GM21515 (cell line): ENCODE results near the gene BAZ2B.

Experiments
- ATAC-seq: cut with Tn5 transposase; IDR thresholded peaks from one replicate; pipeline ENCODE4 v1.9.1; 2021; ENCODE audit not compliant: unreplicated experiment

BAZ2B gene

DNA sequence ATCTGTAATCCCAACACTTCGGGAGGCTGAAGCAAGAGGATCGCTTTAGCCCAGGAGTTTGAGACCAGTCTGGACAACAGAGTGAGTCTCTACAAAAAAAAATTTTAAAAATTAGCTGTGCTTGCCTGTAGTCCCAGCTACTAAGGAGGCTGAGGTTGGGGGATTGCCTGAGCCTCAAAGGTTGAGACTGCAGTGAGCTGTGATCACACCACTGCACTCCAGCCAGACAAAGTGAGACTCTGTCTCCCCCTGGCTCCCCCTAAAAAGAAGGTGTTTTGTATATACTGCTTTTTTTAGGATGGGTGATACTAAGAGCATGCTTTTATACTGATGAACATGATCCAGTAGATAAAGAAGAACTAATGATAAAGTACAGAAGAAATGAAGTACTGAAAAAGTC, 145.0 kb downstream of the BAZ2B start:
- ATAC-seq = no peak

DNA sequence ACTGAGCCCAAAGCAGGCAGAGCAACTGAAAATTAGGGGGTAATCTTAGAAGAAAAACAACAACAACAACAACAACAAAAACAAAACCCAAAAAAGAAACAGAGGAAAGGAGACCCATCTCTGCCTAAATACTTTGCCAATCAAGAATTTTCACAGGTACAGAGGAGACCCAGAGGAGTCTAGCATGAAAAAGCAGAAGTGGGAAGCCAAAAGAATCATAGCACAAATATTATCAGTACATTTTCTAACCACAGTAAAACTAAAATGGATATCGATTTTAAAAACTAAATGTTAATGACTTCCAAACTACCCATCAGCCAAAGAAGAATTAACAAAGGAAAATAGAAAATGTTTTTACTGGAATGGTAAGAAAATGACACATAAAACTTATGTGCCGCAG, 148.1 kb downstream of the BAZ2B start:
- ATAC-seq = no peak

DNA sequence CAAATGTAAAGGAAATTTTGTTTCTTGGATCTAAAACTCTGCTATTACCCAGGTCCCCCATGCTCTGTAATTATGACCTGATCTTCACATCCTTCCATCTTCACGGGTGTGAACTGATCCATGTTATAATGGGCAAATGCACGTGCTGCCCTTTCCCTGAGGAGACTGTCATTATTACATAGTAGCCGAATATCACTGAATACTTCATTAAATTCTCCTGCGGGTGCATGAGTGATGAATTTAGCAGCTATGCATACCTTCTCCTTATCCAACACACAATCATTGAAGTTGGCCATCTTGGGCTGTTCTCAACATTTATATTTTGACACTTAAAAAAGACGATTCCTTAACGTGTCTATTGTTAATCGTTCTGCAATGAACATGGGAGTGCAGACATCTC, 153.4 kb downstream of the BAZ2B start:
- ATAC-seq = no peak

DNA sequence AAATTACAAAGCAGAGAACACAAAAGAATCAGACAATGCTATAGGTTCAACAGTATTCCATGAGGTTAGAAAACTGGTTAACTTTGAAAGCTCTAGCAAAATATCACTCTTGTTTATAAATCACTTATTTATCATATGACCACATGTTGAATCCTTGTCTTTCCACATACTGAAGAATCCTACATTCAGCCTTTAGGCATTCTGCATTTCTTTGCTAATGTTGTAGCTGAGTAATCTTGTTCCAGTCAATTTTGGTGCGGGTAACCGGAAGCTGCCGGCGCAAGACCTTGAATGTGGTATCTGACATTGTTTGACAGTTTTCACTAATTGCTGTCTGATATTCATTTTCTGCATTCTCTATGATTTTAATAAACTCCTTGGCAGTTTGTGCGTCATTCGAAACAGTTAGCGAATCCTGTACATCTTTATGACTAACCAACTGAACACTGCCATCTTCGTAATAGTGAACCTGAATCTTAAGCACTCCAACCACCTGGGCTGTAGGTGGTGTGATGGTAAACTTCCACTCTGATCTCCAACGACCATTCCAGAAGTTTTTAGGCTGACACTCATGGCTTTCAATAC, 154.1 kb downstream of the BAZ2B start:
- ATAC-seq = no peak

DNA sequence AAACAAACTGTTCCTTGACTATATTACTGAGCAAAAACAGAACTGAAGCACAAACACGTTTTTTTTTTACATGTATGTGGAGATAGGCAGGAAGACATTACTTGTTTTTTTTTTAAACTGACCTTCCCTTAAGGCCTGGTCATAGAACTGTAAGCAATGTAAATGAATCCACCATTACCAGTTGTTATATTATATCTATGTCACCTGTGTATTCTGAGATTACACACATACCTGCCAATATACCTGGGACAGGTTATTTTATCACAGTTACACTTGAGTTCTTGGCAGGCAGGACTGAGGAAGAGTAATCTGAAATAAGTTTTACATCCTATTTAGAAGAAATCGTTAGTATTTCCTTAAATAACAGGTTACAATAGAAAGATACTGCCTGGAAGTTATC, 155.3 kb downstream of the BAZ2B start:
- no peak for ATAC-seq

DNA sequence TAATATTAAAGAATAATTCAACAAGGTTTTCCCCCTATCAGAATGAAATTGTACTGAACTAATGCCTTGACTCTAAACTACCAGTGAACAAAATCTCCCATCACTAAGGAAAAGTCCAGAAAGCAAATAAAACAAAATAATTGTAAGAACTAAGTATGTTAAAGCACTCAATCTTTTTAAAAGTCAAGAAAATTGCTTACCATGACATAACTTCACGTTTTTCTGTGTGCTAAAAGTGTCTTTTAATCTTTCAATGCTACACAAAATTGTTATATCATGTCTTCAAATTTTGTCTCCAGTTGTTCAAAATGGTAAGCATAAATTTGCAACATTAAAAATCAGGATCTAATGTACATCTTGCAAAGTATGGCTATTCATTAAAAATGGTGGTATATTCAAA, 156.1 kb downstream of the BAZ2B start:
- ATAC-seq = no peak

DNA sequence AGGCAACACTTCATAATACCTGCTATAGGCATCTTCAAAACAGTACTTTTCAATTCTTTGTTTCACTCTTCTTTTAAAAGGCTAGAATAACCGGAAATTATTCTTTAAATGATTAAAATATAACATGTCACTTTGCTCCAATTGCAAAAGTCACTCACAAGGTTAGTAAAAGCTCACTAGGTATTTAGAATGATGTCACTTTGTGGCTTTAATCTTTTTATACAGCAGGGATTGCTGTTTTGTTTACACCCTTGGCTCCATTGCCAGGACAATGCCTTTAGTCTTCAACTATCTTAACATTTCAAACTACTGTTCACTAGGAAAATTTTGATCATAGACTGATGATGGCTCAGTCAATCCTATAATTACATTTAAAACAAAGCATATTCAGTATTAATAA, 157.1 kb downstream of the BAZ2B start:
- no peak for ATAC-seq

DNA sequence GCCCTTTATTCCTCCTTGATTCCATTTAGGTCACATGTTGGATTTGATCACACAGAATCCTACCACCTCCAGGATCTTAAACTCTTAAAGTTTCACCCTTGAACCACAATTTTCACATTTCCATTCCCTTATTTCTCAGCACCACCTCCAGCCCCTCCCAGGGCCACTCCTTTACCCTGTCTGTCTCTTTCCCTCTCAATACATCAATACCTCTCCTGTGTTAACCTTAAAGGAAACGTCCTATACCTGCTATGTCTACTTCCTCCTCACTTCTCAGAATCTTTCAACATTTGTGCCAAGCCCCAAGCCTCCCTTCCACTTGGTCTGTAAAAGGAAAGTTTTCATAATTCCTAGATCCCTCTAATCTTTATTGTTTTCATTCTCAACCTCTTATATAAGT, 158.8 kb downstream of the BAZ2B start:
- no peak for ATAC-seq

DNA sequence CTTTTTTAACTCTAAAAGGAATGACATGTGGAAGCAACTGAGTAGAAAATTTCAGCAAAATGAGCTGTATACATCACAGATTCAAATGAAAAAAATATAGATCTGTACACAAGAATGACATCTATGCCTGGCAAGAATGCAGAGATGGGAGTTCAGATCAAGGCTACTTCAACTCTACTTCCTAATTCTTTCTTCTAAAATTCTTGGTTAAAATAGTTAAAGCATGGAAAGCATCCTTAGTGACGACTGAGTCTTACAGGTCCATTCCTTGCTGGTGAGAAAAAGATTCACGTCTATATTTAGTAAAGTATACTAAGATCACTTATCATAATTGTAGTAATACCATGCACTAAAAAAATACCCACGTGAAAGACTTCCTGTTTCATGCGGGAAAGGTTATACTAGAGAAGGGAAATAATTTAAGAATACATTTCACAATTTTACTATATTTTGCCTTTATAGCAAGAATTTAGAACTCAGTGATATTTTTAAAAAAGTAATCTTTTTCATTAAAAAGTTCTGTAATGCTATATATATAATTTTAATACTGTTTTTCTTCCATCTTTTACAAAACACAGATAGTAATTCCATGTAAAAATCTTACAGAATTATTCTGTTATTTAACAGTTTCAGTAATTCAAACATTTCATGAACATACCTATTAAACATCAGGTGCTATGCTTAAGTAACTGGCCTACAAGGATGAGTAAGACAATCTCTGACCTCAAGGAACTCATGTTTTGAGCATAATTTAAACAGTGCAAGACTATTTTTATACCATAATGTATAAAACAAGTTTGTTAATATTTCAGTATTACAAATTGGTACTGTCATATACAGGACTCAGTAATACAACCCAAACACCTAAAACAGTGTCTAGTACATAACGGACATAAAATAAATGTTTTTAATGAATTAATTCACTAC, 159.6 kb downstream of the BAZ2B start:
- ATAC-seq = no peak

DNA sequence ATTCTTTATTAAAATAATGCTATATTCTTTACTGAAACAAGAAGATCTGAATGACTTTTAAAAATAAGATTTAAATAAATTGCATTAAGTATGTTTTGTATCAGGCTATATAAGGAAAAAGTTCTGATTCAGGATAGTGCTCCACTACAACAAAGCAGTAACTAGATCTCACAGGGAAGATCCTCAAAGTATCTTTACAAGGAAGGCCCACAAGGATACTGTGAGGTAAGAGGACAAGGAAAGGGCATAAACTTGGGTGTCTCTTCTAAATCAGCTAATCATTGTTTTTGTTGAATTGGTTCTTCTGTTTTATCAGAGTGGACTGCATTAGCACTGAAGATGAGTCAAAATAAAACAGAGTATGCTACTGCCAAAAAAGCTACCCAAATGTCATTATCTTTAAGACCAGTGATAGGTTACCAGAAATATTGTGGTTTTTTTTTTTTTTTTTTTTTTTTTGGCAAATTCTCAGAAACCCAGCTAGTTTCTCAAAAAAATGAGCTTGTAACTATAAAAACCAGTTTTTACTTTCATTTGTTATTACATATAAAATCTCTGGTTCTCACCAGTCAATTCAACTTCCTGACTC, 160.9 kb downstream of the BAZ2B start:
- ATAC-seq = no peak

DNA sequence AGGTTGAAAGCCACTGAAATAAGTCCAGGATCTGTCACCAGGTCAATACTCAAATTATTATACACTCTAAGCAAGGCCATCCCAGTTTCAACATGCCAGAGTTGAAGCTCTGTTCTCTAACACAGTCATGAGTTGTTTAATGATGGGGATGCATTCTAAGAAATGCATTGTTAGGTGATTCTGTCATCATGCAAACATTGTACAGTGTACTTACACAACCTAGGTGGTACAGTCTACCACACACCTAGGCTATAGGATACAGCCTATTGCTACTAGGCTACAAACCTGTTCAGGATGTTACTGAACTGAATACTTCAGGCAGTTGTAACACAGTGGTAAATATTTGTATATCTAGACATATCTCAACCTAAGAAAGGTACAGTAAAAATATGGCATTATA, 162.2 kb downstream of the BAZ2B start:
- no peak for ATAC-seq

DNA sequence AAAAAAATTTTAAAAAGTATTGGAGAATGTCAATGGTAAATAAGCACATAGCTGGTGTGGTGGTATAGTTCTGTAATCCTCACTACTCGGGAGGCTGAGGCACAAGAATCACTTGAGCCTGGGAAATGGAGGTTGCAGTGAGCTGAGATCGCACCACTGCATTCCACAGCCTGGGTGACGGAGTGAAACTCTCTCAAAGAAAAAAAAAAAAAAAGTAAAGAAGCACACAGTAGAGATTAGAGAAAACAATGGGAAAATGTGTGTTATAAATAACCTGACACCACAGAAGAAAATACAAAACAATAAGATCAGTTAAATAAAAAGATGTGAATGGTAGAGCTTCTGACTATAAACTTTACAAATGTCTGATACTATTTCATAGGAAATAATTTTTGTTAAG, 166.2 kb downstream of the BAZ2B start:
- ATAC-seq = no peak

DNA sequence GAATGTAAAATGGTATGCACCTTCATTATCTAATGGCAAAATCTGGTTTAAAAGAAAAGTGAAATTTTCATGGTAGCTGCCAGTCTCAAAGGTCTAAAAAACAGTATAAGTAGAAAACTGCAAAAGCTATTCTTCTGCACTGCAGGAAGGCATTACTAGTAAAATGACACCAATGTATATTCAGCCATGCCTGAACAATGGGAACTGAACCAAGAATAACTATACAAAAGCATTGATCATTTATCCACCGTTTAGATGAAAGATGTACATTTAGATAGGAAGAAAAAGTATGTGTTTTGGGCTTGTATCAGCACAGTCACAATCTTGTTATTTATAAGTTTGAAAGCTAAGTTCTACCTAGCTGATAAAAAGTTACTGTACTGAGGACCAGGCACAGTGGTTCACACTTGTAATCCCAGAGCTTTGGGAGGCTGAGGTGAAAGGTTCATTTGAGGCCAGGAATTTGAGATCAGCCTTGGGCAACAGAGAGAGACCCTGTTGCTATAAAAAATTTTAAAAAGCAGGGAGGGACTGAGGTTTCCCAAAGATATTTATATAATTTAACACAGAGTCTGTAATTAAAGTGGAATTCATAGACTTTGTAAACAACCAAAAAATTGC, 166.7 kb downstream of the BAZ2B start:
- no peak for ATAC-seq

DNA sequence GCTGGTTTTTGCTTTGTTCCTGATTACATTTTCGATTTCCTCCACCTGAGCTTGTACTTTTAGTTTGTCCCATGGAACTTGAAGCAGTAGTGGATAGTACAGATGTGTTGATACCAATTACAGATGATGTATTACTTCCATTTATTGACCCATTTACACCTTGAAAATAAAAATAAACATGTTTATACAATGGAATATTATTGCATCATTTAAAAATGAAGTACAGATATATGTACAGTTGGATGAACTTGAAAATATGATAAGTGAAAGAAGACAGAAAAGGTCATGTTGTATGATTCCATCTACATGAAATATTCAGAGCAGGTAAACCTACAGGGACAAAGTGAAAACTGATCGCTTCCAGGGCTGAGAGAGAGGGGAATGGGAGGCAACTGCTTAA, 169.5 kb downstream of the BAZ2B start:
- ATAC-seq = no peak

DNA sequence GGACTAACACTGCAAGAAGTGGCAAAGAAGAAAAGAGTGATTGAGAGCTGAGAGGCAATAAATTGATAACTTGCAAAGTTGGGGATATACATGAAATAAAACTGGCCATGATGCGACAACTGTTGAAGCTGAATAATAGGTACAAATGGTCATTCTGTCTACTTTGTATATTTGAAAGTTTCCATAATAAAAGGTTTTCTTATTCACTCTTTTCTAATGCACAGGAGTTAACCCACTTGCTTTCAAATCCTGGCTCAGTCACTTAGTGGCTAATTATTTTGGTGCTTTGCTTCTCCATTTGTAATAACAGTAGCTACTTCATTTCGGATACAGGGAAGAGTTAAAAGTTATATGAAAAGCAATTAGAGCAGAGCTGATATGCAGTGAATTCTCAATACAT, 170.1 kb downstream of the BAZ2B start:
- no peak for ATAC-seq

DNA sequence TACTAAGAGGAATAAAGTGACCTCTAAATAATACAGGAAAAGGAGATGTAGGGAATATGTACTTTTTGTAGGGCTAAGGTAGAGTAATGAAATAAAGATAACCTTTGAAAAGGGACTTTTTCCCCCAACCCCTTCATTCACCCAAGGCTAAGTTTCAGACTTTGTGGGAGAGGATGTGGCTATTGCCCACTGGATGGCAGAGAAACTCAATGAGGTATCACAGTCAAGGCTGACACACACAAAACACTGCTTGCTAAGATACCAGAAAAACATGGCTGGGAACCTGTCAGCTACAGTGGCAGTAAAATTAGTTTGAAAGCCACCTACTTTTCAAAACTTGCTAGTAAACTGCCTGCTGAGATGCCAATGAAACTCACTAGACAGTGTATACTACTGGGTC, 171.0 kb downstream of the BAZ2B start:
- ATAC-seq = no peak

DNA sequence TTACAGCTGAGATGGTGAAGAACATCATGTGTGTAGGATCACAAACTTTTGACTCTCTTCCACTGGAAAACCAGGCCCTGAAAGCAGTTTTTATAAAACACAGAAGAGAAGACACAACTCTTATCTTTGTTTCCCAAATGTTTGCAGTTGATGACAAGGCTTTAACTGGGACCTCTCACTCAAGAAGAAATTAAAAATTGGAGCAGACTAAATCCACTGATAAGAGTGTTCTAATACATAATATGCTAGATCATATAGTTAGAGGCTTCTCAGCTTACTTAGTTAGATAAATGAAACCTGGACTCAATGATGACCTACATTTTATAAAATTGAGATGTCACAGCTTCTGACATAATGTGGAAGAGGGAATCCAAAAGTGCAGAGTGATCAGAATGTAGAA, 171.6 kb downstream of the BAZ2B start:
- ATAC-seq = no peak

DNA sequence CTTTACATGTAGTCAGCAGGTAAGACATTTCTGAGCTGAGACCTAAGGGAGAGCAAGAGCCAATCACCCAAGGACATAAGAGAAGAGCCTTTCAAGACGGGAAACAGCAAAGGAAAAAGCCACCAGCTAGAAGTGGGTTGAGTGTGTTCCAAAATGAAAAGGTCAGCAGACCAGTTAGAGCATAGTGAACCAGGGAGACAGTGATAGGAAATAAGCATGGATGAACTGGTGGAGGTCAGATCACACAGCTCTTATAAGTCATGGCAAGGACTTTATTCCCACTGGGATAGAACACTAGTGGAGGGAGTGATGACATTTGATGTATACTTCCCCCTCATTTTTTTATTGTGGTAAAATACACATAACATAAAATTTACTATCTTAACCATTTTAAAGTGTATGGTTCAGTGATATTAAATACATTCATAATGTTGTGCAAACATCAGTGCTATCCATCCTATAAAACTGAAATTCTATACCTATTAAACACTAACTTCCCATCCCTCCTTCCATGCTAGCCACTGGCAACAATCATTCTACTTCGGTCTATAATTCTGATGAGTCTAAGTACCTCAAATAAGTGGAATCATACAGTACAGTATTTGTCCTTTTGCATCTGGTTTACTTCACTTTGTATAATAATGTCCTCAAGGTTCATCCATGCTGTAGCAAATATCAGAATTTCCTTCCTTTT, 174.0 kb downstream of the BAZ2B start:
- no peak for ATAC-seq

DNA sequence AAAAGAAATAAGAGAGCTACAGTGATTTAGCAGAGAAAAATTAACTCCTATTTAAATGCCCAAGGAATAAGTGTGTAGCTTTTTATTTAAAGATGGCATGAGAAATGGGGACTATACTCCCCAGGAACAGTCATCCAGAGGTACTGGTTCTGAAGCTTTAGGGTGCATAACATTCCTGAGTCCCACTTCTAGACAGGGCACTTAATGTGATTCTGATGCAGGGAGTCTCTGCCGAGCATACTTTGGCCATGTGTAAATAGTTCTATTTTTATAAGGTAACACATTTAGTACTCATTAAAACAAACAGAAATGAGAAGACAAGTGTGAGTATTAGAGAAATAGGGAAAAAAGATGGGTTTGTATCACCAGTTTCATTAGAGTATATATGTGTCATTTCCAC, 175.2 kb downstream of the BAZ2B start:
- ATAC-seq = no peak

DNA sequence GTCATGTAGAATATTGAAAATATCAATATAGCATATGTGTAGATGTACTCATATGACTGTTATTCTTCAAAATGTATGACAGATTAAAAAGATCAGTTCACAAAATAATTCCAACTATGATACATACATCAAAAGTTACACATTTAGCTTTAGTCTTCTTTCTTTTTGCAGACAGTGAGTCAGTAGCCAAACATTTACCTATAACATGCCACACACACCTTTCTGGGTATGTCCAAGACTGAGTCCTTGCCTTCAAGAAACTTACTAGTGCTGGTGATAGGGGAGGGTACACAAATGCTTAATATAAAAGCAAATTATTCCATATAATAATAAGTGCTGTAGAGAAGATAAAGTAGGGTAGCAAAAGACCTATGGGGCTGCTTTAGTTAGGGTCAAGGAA, 176.9 kb downstream of the BAZ2B start:
- no peak for ATAC-seq

DNA sequence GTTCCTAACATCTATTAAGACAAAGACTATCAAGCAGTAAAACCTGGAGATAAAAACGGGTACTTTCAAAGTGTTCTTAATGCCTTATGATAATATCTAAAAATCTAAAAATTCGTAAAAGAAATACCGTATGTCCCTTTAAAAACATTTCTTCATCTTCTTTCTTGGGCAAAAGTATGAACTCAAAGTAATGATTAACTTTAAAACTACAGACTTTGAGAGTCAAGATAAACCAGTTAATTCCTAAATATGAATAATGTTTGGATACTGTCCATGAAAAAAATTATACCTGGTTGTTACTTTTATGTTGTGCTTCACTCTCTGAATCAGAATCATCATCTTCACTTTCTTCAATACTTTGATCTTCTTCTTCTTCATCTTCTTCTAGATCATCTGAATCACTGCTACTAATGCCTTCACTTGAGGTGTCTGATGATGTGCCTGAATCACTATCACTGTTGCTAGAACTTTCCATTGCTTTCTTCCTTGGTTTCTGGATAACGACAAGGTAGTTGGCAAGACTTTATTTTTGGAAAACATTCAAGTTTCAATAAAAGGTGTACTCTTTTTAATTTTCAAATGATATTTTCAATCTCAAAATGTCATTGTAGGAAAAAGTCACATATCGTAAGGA, 177.5 kb downstream of the BAZ2B start:
- no peak for ATAC-seq
